OCI-LY7 (cell line): ENCODE data around the gene LCE3B. TPM values are rescaled to one million over a fixed set of nuclear protein-coding genes. Genes with fewer than 3 reads are reported as not detected.

Experiments used
- BruUV-seq: library from RNA; stranded (reverse); fragments of 400-500 nt; replicated peaks from 2 replicates; lab custom pipeline; 2021; lab: Mats Ljungman, UMichigan
- CTCF ChIA-PET: fragments of 300-600 bp; sonication (Branson Sonifier 250); formaldehyde crosslinking; loops from one replicate; lab custom pipeline; 2022; ENCODE audit warnings: antibody characterized with exemption; ENCODE audit not compliant: unreplicated experiment; lab: Charles Lee
- POLR2A ChIA-PET: fragments of 300-600 bp; sonication (Branson Sonifier 250); formaldehyde crosslinking; loops from one replicate; lab custom pipeline; 2022; ENCODE audit warnings: antibody characterized with exemption; lab: Charles Lee
- DNase-seq: peaks from one replicate; pipeline ENCODE4 v3.0.0-alpha.2; 2015; ENCODE audit warnings: low spot score
- H2AFZ ChIP-seq: fragments of 200-600 bp; sonication (generic), shearing (Covaris generic); 2 replicates; pipeline ENCODE4 v1.6.1; 2014; ENCODE audit warnings: mild to moderate bottlenecking, antibody characterized with exemption, low read length, moderate library complexity
- H3K27ac ChIP-seq: fragments of 200-600 bp; sonication (generic); 2 replicates; pipeline ENCODE4 v1.5.1; 2014; ENCODE audit warnings: mixed run types, low read depth, mild to moderate bottlenecking, moderate library complexity, low read length, inconsistent platforms; ENCODE audit not compliant: poor library complexity, severe bottlenecking
- H3K36me3 ChIP-seq: fragments of 200-600 bp; sonication (generic); 2 replicates; pipeline ENCODE4 v1.6.1; 2014; ENCODE audit warnings: mild to moderate bottlenecking, antibody characterized with exemption, low read length, moderate library complexity, mixed read lengths; ENCODE audit not compliant: insufficient read depth
- H3K4me1 ChIP-seq: fragments of 200-600 bp; sonication (generic); 2 replicates; pipeline ENCODE4 v1.5.1; 2014; ENCODE audit warnings: mild to moderate bottlenecking, low read length; ENCODE audit not compliant: insufficient read depth, poor library complexity, severe bottlenecking
- H3K4me2 ChIP-seq: fragments of 200-600 bp; sonication (generic); 2 replicates; pipeline ENCODE4 v1.6.1; 2014; ENCODE audit warnings: mild to moderate bottlenecking, low read length
- H3K4me3 ChIP-seq: fragments of 200-600 bp; sonication (generic); 2 replicates; pipeline ENCODE4 v1.5.1; 2014; ENCODE audit warnings: mild to moderate bottlenecking, low read depth, low read length; ENCODE audit not compliant: poor library complexity, severe bottlenecking
- H3K79me2 ChIP-seq: fragments of 200-600 bp; sonication (generic); 2 replicates; pipeline ENCODE4 v1.6.1; 2016; ENCODE audit warnings: low read depth, mild to moderate bottlenecking, low read length, moderate library complexity, mixed read lengths; ENCODE audit not compliant: insufficient read depth
- H3K9me2 ChIP-seq: fragments of 200-600 bp; sonication (generic); 2 replicates; pipeline ENCODE4 v1.6.1; 2016; ENCODE audit warnings: mild to moderate bottlenecking, low read length, mixed read lengths; ENCODE audit not compliant: insufficient read depth
- H3K9me3 ChIP-seq: fragments of 200-600 bp; sonication (generic); 2 replicates; pipeline ENCODE4 v1.6.1; 2014; ENCODE audit warnings: mild to moderate bottlenecking, mixed run types, low read length, mixed read lengths
- H4K20me1 ChIP-seq: fragments of 200-600 bp; sonication (generic); 2 replicates; pipeline ENCODE4 v1.6.1; 2014; ENCODE audit warnings: mild to moderate bottlenecking, antibody characterized with exemption, low read length, moderate library complexity, mixed read lengths; ENCODE audit not compliant: insufficient read depth
- EZH2phosphoT487 ChIP-seq: fragments of 200-600 bp; sonication (generic); IDR thresholded peaks from 2 replicates; pipeline ENCODE4 v1.6.1; 2018; ENCODE audit warnings: low read depth, borderline replicate concordance, mild to moderate bottlenecking, mixed run types, antibody characterized with exemption, low read length, moderate library complexity, mixed read lengths
- intact Hi-C: fragments of 100-400 bp; cut with micrococcal nuclease; formaldehyde crosslinking; loops from one replicate; pipeline ENCODE4 v1.10.0; 2022; ENCODE audit not compliant: unreplicated experiment
- total RNA-seq, 2 experiments: library from RNA; depleted of rRNA in 1 of 2; stranded (reverse); fragments of >200 nt in 1 of 2; shearing (Covaris generic) in 1 of 2; gene quantifications; 2 replicates each; pipeline ENCODE4 v1.2.3, GENCODE V29; 2014 to 2022
- TF ChIP-seq, protein P1 (sequence below): fragments of 200-600 bp; sonication (generic); conservative IDR thresholded peaks from 2 replicates; pipeline ENCODE4 v1.5.1; 2014; ENCODE audit warnings: mild to moderate bottlenecking, antibody characterized with exemption, low read length, moderate library complexity, mixed read lengths

The LCE3B gene
- total RNA-seq, 2 experiments from 2014 or later, result not detected

DNA sequence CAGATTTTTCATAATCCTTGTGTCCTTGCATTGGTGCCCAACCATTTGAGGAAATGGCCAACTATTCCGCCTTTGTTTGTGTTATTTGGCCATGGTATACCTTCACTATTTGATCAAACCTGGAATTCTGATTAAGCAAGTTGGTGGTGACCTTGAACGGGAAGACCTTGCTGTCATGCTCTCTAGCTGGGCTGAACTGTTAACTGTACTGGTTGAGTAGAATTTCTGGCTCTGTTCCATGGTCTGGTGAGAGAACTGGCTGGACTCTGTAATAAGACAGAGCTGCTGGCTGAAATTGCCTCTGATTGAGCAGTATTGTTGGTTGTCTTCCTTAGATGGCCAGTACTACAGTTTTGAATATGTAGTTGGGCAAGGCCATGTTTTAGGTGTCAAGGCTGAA, 16.6 kb upstream of the LCE3B start:
- no peaks in the 10 kb centered on the region for H3K4me1 ChIP-seq
- H3K9me2 ChIP-seq, result no peaks in the 10 kb centered on the region
- H3K36me3 ChIP-seq, result no peaks in the 10 kb centered on the region
- DNase-seq, result no peak
- CTCF ChIA-PET, result no interaction called here
- no TSS peak for BruUV-seq
- no peaks in the 10 kb centered on the region for H3K79me2 ChIP-seq
- intact Hi-C loops, result no loop called here
- H3K4me2 ChIP-seq, result no peak overlapping the region
- POLR2A ChIA-PET, result no interaction called here
- H2AFZ ChIP-seq, result no peak overlapping the region
- no peaks in the 10 kb centered on the region for H3K9me3 ChIP-seq
- H3K27ac ChIP-seq, result no peak overlapping the region
- TF ChIP-seq EZH2phosphoT487, result no peak
- TF ChIP-seq, protein P1, sequence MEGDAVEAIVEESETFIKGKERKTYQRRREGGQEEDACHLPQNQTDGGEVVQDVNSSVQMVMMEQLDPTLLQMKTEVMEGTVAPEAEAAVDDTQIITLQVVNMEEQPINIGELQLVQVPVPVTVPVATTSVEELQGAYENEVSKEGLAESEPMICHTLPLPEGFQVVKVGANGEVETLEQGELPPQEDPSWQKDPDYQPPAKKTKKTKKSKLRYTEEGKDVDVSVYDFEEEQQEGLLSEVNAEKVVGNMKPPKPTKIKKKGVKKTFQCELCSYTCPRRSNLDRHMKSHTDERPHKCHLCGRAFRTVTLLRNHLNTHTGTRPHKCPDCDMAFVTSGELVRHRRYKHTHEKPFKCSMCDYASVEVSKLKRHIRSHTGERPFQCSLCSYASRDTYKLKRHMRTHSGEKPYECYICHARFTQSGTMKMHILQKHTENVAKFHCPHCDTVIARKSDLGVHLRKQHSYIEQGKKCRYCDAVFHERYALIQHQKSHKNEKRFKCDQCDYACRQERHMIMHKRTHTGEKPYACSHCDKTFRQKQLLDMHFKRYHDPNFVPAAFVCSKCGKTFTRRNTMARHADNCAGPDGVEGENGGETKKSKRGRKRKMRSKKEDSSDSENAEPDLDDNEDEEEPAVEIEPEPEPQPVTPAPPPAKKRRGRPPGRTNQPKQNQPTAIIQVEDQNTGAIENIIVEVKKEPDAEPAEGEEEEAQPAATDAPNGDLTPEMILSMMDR, result no peak
- H4K20me1 ChIP-seq, result no peaks in the 10 kb centered on the region
- no peak overlapping the region for H3K4me3 ChIP-seq

- Histone ChIP-seq H3K36me3 (no peaks in the 10 kb centered on the region), H3K4me2 (no peak within 1 kb of the TSS), H3K27ac (no peak within 1 kb of the TSS), H3K79me2 (no peaks in the 10 kb centered on the region), H3K4me1 (no peaks in the 10 kb centered on the region), H3K4me3 (no peak within 1 kb of the TSS), H3K9me2 (no peaks in the 10 kb centered on the region), H3K9me3 (no peaks in the 10 kb centered on the region), H4K20me1 (no peaks in the 10 kb centered on the region), H2AFZ (no peak within 1 kb of the TSS)
- no peak for DNase-seq
- no peak for TF ChIP-seq EZH2phosphoT487
- TF ChIP-seq, protein P1, result no peak
- ChIA-PET POLR2A (no interaction called here), CTCF (no interaction called here)
- no TSS peak for BruUV-seq
- intact Hi-C loops, result no loop called here
Measured at GRCh38 chr1:152599934-152600333, 13.7 kb upstream of the LCE3B start, which contains the start of gene LCE3C. TSS of gene LCE3C (plus strand) at chr1:152600234. CDS start at chr1:152600732, 498 bp downstream.

- intact Hi-C loops, result no loop called here
- POLR2A ChIA-PET, result no interaction called here
Measured at GRCh38 chr1:152621993-152622392, 8.4 kb downstream of the LCE3B start.

More at GRCh38 chr1:152621993-152622392, 8.4 kb downstream of the LCE3B start:
- Histone ChIP-seq H4K20me1 (no peaks in the 10 kb centered on the region), H3K79me2 (no peaks in the 10 kb centered on the region), H3K4me3 (no peak overlapping the region), H3K4me1 (no peaks in the 10 kb centered on the region), H3K9me3 (peaks cover 4% of the 10 kb centered on the region; the same call in 1 of the 2 replicates), H3K27ac (no peak overlapping the region), H2AFZ (no peak overlapping the region), H3K9me2 (no peaks in the 10 kb centered on the region), H3K4me2 (no peak overlapping the region), H3K36me3 (no peaks in the 10 kb centered on the region)
- no TSS peak for BruUV-seq
- DNase-seq, result no peak
- CTCF ChIA-PET, result no interaction called here
- TF ChIP-seq EZH2phosphoT487, result no peak
- TF ChIP-seq, protein P1, result no peak
